Natural killer cell (primary cell): ENCODE measurements around the gene SECISBP2L. TPM values are rescaled to one million over a fixed set of nuclear protein-coding genes. Genes with fewer than 3 reads are reported as not detected.
A peak's percentile ranks its signal among the peaks of the same experiment; 100 is the strongest.

Source experiments
- ATAC-seq, 3 donors: fragments of 150-1000 bp in 2 of 3; fragments of 200-7000 bp in 1 of 3; cut with Tn5 transposase; 1 replicate in 1 of 3; 2 replicates in 2 of 3; pipeline ENCODE4 v1.10.0; 2021; ENCODE audit warnings: mild to moderate bottlenecking in 2 of 3, moderate library complexity in 2 of 3
- DNase-seq, 2 donors: peaks; one replicate each; pipeline versions ENCODE4 v3.0.0 to v3.0.0-alpha.2; 2013 to 2021; ENCODE audit warnings: mixed read lengths in 1 of 2
- H3K27ac ChIP-seq: one replicate; pipeline ENCODE4 v1.5.1; 2013; ENCODE audit warnings: mild to moderate bottlenecking, low read length
- H3K27me3 ChIP-seq: one replicate; pipeline ENCODE4 v1.6.1; 2013; ENCODE audit warnings: low read length; ENCODE audit not compliant: control insufficient read depth, insufficient read depth
- H3K36me3 ChIP-seq: one replicate; pipeline ENCODE4 v1.6.1; 2013; ENCODE audit warnings: low read length; ENCODE audit not compliant: control insufficient read depth, insufficient read depth
- H3K4me1 ChIP-seq: one replicate; pipeline ENCODE4 v1.6.1; 2013; ENCODE audit warnings: low read length; ENCODE audit not compliant: control insufficient read depth, insufficient read depth
- H3K4me3 ChIP-seq: one replicate; pipeline ENCODE4 v1.5.1; 2013; ENCODE audit warnings: low read length
- H3K9me3 ChIP-seq: one replicate; pipeline ENCODE4 v1.6.1; 2013; ENCODE audit warnings: low read length; ENCODE audit not compliant: control insufficient read depth, insufficient read depth
- H3K27ac Mint-ChIP-seq, 2 donors: one replicate each; pipeline ENCODE4 v1.8.0; 2022; ENCODE audit warnings: mild to moderate bottlenecking in 2 of 2, mixed read lengths in 2 of 2, moderate library complexity in 1 of 2
- H3K27me3 Mint-ChIP-seq, 2 donors: one replicate each; pipeline ENCODE4 v1.8.0; 2022; ENCODE audit warnings: low read depth in 2 of 2, mixed read lengths in 2 of 2
- H3K36me3 Mint-ChIP-seq: one replicate; pipeline ENCODE4 v1.8.0; 2022; ENCODE audit warnings: mixed read lengths
- H3K4me1 Mint-ChIP-seq, 2 donors: one replicate each; pipeline ENCODE4 v1.8.0; 2022; ENCODE audit warnings: mixed read lengths in 2 of 2
- H3K4me3 Mint-ChIP-seq: one replicate; pipeline ENCODE4 v1.8.0; 2022; ENCODE audit warnings: mild to moderate bottlenecking, moderate library complexity, mixed read lengths
- H3K9me3 Mint-ChIP-seq, 2 donors: one replicate each; pipeline ENCODE4 v1.8.0; 2022; ENCODE audit warnings: mixed read lengths in 2 of 2
- WGBS: methylation state at CpG from one replicate; pipeline ENCODE4 v1.1.7; 2013; ENCODE audit warnings: missing lambda C conversion rate; ENCODE audit not compliant: insufficient coverage; 5-methylcytosine and 5-hydroxymethylcytosine counted together
- intact Hi-C: fragments of 100-400 bp; cut with micrococcal nuclease; formaldehyde crosslinking; loops from one replicate; pipeline ENCODE4 v1.14.2; 2022
- total RNA-seq, 4 donors: library from RNA; stranded (reverse); fragments of 120-200 nt in 1 of 4; gene quantifications; one replicate each; pipeline versions ENCODE4 v1.2.3 to v1.2.4, GENCODE V29; 2013 to 2022
- TF ChIP-seq, protein P1 (sequence below): fragments of 200-600 bp; IDR thresholded peaks from one replicate; pipeline ENCODE4 v1.8.0; 2022; ENCODE audit warnings: antibody characterized with exemption

The SECISBP2L gene
- total RNA-seq, 3 donors from 2014 or later (not counting 1 experiment from before 2014, with no cell fraction given): 78.8 to 97.7 (median 93.7) TPM

DNA sequence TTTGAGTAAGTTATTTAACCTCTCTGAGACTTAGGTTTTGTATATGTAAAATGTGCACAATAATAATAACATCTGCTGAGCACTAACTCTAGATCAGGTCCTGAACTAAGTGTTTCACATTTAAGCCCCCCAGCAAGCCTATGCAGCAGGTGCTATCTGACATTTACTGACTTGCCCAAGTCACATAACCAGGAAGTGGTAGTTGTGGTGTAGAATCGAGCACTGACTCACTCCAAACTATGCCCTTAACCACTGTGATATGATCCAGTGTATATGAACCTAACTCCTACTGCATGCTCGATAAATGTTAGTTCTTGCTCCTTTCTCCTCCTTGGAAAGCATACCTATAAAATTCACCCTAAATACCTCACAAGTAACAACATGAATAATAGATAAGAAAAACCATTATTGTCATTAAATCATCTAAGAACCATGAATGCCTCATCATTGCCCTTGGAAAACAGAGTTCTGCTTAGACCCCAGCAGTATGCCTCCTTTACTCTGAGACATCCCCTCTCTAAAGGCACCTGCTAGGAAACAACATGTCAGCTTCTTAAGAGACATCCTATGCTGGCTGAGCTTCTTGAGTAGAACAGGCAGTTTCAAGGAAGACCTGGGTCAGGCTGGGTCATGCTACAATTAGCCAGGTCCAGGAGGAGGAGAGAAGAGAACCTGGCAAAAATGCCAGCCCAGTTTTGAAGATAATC, 79.5 kb downstream of the SECISBP2L start:
- TF ChIP-seq, protein P1, sequence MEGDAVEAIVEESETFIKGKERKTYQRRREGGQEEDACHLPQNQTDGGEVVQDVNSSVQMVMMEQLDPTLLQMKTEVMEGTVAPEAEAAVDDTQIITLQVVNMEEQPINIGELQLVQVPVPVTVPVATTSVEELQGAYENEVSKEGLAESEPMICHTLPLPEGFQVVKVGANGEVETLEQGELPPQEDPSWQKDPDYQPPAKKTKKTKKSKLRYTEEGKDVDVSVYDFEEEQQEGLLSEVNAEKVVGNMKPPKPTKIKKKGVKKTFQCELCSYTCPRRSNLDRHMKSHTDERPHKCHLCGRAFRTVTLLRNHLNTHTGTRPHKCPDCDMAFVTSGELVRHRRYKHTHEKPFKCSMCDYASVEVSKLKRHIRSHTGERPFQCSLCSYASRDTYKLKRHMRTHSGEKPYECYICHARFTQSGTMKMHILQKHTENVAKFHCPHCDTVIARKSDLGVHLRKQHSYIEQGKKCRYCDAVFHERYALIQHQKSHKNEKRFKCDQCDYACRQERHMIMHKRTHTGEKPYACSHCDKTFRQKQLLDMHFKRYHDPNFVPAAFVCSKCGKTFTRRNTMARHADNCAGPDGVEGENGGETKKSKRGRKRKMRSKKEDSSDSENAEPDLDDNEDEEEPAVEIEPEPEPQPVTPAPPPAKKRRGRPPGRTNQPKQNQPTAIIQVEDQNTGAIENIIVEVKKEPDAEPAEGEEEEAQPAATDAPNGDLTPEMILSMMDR: no peak
- DNase-seq: peak; percentile 23 to 50
- WGBS: 3% methylated on average over 2 of the region's 2 CpGs

DNA sequence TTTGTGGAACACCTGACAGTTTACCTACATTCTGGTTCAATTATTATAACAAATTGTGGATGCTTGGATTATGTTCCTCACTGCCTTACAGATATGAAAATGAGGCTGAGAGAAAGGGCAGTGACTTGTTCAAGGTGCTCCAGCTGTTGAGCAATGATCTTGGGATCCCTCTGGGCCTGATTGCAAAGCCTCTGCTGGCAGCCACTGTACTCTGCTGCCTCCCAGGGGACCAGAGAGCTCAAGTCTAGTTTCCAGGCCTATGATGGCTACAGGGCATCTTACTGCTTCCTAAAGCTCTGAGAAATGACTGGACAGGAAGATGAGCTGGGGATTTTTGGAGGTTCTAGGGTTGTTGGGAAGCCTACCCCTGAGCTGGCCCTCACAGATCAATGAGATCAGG, 80.3 kb downstream of the SECISBP2L start:
- peak overlapping the region; percentile 38 for H3K4me3 Mint-ChIP-seq
- Histone ChIP-seq H3K27ac (no peak overlapping the region), H3K27me3 (peaks cover 13% of the 10 kb centered on the region), H3K36me3 (no peaks in the 10 kb centered on the region), H3K4me3 (no peak overlapping the region), H3K9me3 (no peaks in the 10 kb centered on the region), H3K4me1 (peaks cover 40% of the 10 kb centered on the region)
- intact Hi-C loops: loop anchor here (2.0 kb wide), 1 partner anchor 87 kb away; the partner anchor contains the start of gene EID1
- H3K36me3 Mint-ChIP-seq: no peaks in the 10 kb centered on the region
- no peak for ATAC-seq
- no peaks in the 10 kb centered on the region for H3K9me3 Mint-ChIP-seq
- peaks cover 41 to 44% of the 10 kb centered on the region in 2 donors for H3K4me1 Mint-ChIP-seq
- H3K27ac Mint-ChIP-seq: peak overlapping the region in 1 of 2 donors; percentile 68
- DNase-seq: no peak
- TF ChIP-seq, protein P1: no peak
- peaks cover 0 to 6% of the 10 kb centered on the region in 2 donors for H3K27me3 Mint-ChIP-seq

More for the DNA sequence above, 79.5 kb downstream of the SECISBP2L start:
- peaks cover 13% of the 10 kb centered on the region for H3K27me3 ChIP-seq
- Mint-ChIP-seq H3K27ac (peak overlapping the region; percentile 43 to 68), H3K4me1 (peaks cover 41 to 44% of the 10 kb centered on the region in 2 donors), H3K27me3 (peaks cover 0 to 6% of the 10 kb centered on the region in 2 donors), H3K4me3 (peak overlapping the region; percentile 59), H3K36me3 (no peaks in the 10 kb centered on the region), H3K9me3 (no peaks in the 10 kb centered on the region)
- H3K36me3 ChIP-seq: no peaks in the 10 kb centered on the region
- intact Hi-C loops: loop anchor here (2.0 kb wide), 1 partner anchor 88 kb away; the partner anchor contains the start of gene EID1
- peak; percentile 87 to 93 (median 88) for ATAC-seq
- peaks cover 40% of the 10 kb centered on the region for H3K4me1 ChIP-seq
- H3K4me3 ChIP-seq: no peak overlapping the region
- H3K27ac ChIP-seq: no peak overlapping the region
- H3K9me3 ChIP-seq: no peaks in the 10 kb centered on the region

DNA sequence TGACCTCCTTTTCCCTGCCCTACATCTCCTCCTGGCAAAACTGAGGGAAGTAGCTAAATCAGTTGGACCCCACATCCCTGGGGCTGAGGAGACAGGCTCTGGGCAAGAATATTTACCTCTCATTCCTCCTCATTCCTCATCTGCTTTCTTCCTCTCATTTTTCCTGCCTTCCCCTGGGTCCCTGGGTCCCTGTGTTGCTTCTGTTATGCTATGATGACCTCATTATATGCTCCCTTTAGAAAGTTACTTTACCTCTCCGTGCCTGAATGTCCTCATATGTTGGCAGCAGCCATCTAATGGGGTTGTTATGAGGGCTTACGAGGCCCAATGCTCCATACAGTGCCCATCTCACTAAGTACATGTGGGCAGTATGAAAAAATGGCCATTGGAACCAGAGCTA, 81.3 kb downstream of the SECISBP2L start:
- Mint-ChIP-seq H3K36me3 (no peaks in the 10 kb centered on the region), H3K27me3 (no peaks in the 10 kb centered on the region), H3K27ac (peak overlapping the region in 1 of 2 donors; percentile 24), H3K9me3 (no peaks in the 10 kb centered on the region), H3K4me1 (peaks cover 41 to 44% of the 10 kb centered on the region in 2 donors), H3K4me3 (peak overlapping the region; percentile 66)
- Histone ChIP-seq H3K36me3 (no peaks in the 10 kb centered on the region), H3K27me3 (peaks cover 13% of the 10 kb centered on the region), H3K9me3 (no peaks in the 10 kb centered on the region), H3K27ac (no peak overlapping the region), H3K4me3 (no peak overlapping the region), H3K4me1 (peaks cover 40% of the 10 kb centered on the region)
- intact Hi-C loops: no loop called here
- TF ChIP-seq, protein P1: no peak
- WGBS: 94% methylated on average over 2 of the region's 2 CpGs
- no peak for DNase-seq
- no peak for ATAC-seq
